Osteocyte (in vitro differentiated cells): ENCODE data around the gene UBAC1. TPM values are rescaled to one million over a fixed set of nuclear protein-coding genes. Genes with fewer than 3 reads are reported as not detected.

Experiments used
- DNase-seq: peaks from one replicate; pipeline ENCODE4 v3.0.0; 2021; ENCODE audit warnings: mixed read lengths; ENCODE audit not compliant: unreplicated experiment; ENCODE audit errors: extremely low spot score
- H3K27ac Mint-ChIP-seq: one replicate; pipeline ENCODE4 v1.8.0; 2021; ENCODE audit warnings: mild to moderate bottlenecking, mixed read lengths; ENCODE audit not compliant: unreplicated experiment
- H3K27me3 Mint-ChIP-seq: one replicate; pipeline ENCODE4 v1.8.0; 2021; ENCODE audit warnings: mixed read lengths; ENCODE audit not compliant: unreplicated experiment
- H3K36me3 Mint-ChIP-seq: one replicate; pipeline ENCODE4 v1.8.0; 2021; ENCODE audit warnings: mixed read lengths; ENCODE audit not compliant: unreplicated experiment
- H3K4me1 Mint-ChIP-seq: one replicate; pipeline ENCODE4 v1.8.0; 2021; ENCODE audit warnings: mixed read lengths; ENCODE audit not compliant: unreplicated experiment
- H3K4me3 Mint-ChIP-seq: one replicate; pipeline ENCODE4 v1.8.0; 2021; ENCODE audit warnings: mild to moderate bottlenecking, moderate library complexity, mixed read lengths; ENCODE audit not compliant: unreplicated experiment
- H3K9me3 Mint-ChIP-seq: one replicate; pipeline ENCODE4 v1.8.0; 2021; ENCODE audit warnings: mixed read lengths; ENCODE audit not compliant: unreplicated experiment
- CTCF ChIP-seq: fragments of 200-600 bp; sonication (generic); IDR thresholded peaks from 2 replicates; pipeline ENCODE4 v1.5.0; 2021; ENCODE audit warnings: antibody characterized with exemption, mild to moderate bottlenecking, moderate library complexity
- total RNA-seq: library from RNA; stranded (reverse); gene quantifications from 2 replicates; pipeline ENCODE4 v1.2.1, GENCODE V29; 2021

UBAC1 gene
- total RNA-seq, 1 donor from 2014 or later: 38.9 TPM

GRCh38 chr9:135998016-135998380, 36.8 kb upstream of the UBAC1 start:
- Mint-ChIP-seq H3K27ac (no peak overlapping the region), H3K4me3 (no peak overlapping the region), H3K9me3 (no peaks in the 10 kb centered on the region), H3K36me3 (no peaks in the 10 kb centered on the region), H3K27me3 (no peaks in the 10 kb centered on the region), H3K4me1 (peaks cover 27% of the 10 kb centered on the region)
- no peak for TF ChIP-seq CTCF
- DNase-seq: no peak

GRCh38 chr9:135997090-135998015, 36.2 kb upstream of the UBAC1 start:
- no peak overlapping the region for H3K4me3 Mint-ChIP-seq
- TF ChIP-seq CTCF: no peak
- H3K27me3 Mint-ChIP-seq: no peaks in the 10 kb centered on the region
- no peaks in the 10 kb centered on the region for H3K9me3 Mint-ChIP-seq
- no peak overlapping the region for H3K27ac Mint-ChIP-seq
- no peak for DNase-seq
- H3K36me3 Mint-ChIP-seq: no peaks in the 10 kb centered on the region
- peaks cover 28% of the 10 kb centered on the region for H3K4me1 Mint-ChIP-seq

GRCh38 chr9:135995816-135996215, 34.6 kb upstream of the UBAC1 start:
- Mint-ChIP-seq H3K4me1 (peaks cover 23% of the 10 kb centered on the region), H3K9me3 (no peaks in the 10 kb centered on the region), H3K4me3 (no peak overlapping the region), H3K36me3 (no peaks in the 10 kb centered on the region), H3K27ac (no peak overlapping the region), H3K27me3 (no peaks in the 10 kb centered on the region)
- TF ChIP-seq CTCF: no peak
- DNase-seq: no peak

GRCh38 chr9:135994501-135995192, 33.5 kb upstream of the UBAC1 start:
- H3K4me1 Mint-ChIP-seq: peaks cover 23% of the 10 kb centered on the region
- no peak for DNase-seq
- no peak overlapping the region for H3K4me3 Mint-ChIP-seq
- H3K9me3 Mint-ChIP-seq: no peaks in the 10 kb centered on the region
- peak overlapping the region; percentile 18 for H3K27ac Mint-ChIP-seq
- no peaks in the 10 kb centered on the region for H3K27me3 Mint-ChIP-seq
- H3K36me3 Mint-ChIP-seq: no peaks in the 10 kb centered on the region
- no peak for TF ChIP-seq CTCF
